ENCODE data around the gene TLR4. TPM values are rescaled to one million over a fixed set of nuclear protein-coding genes. Genes with fewer than 3 reads are reported as not detected.

TLR4 gene
- total and polyA plus RNA-seq, 8 donors, result 0.29 to 24.8 (median 3.1) TPM

DNA sequence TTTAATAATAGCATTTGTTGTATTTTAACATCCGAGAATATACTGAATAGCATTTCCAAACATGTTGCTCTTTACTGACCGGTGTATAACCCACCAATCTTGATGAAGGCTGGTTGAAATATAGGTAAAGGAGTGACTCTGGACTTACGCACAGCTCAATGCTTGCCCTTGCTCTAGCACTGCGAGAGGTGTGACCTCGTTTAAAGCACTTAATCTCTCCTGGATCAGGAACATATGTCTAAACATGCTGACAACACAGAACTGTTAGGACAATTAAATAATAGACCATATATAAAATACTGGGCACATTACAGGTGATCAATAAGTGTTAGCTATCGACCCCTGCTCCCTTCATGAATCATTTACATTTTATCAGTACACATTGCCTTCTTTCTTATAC is 28.3 kb downstream of the TLR4 start:
- no peak overlapping the region for H3K4me3 ChIP-seq
- H3K27ac ChIP-seq, result no peak overlapping the region
- TF ChIP-seq, protein P1, sequence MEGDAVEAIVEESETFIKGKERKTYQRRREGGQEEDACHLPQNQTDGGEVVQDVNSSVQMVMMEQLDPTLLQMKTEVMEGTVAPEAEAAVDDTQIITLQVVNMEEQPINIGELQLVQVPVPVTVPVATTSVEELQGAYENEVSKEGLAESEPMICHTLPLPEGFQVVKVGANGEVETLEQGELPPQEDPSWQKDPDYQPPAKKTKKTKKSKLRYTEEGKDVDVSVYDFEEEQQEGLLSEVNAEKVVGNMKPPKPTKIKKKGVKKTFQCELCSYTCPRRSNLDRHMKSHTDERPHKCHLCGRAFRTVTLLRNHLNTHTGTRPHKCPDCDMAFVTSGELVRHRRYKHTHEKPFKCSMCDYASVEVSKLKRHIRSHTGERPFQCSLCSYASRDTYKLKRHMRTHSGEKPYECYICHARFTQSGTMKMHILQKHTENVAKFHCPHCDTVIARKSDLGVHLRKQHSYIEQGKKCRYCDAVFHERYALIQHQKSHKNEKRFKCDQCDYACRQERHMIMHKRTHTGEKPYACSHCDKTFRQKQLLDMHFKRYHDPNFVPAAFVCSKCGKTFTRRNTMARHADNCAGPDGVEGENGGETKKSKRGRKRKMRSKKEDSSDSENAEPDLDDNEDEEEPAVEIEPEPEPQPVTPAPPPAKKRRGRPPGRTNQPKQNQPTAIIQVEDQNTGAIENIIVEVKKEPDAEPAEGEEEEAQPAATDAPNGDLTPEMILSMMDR (IDR thresholded peaks at IDR 0.05), result no peak
- TF ChIP-seq EP300 (IDR thresholded peaks at IDR 0.05) (no peak), POLR2A (IDR thresholded peaks at IDR 0.05) (no peak), POLR2AphosphoS5 (IDR thresholded peaks at IDR 0.05) (no peak)
- H3K4me1 ChIP-seq, result no peaks in the 10 kb centered on the region
- no peak for DNase-seq
- WGBS, 5 donors, result 59 to 71% (median 69%) methylated on average over 6 of the region's 6 CpGs
- no peaks in the 10 kb centered on the region for H3K9me3 ChIP-seq
- no peaks in the 10 kb centered on the region for H3K36me3 ChIP-seq
- no peaks in the 10 kb centered on the region for H3K27me3 ChIP-seq
- intact Hi-C loops (cut with DNase I; ENCODE audit: low total_unique reads), result no loop called here

DNA sequence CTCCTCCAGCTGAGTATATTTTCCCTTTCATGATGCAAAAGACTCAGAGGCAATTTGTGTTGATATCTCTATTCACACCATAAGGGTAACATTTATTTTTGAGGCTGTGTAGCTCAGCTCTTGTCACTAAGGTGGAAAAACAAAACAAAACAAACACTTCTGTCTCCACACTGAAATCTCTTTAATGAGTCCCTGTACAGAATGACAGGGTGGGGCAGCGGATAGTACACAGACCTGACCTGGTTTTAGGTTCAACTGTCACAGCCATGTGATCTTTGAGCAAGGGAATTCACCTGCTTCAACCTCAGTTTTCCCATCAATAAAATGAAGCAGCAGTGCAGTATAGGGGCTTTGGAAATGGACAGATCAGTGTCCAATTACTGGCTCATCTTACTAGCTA is 29.3 kb downstream of the TLR4 start:
- Histone ChIP-seq H3K9me3 (no peaks in the 10 kb centered on the region), H3K27ac (no peak overlapping the region), H3K27me3 (no peaks in the 10 kb centered on the region), H3K4me1 (no peaks in the 10 kb centered on the region), H3K4me3 (no peak overlapping the region), H3K36me3 (no peaks in the 10 kb centered on the region)
- DNase-seq, result peak in 1 of 2 donors; percentile 29
- WGBS, 5 donors, result 58 to 90% (median 70%) methylated on average over 1 of the region's 1 CpG
- intact Hi-C loops (cut with DNase I; ENCODE audit: low total_unique reads), result no loop called here
- TF ChIP-seq POLR2AphosphoS5 (IDR thresholded peaks at IDR 0.05), result no peak
- no peak for TF ChIP-seq EP300 (IDR thresholded peaks at IDR 0.05)
- TF ChIP-seq, protein P1 (IDR thresholded peaks at IDR 0.05), result no peak
- TF ChIP-seq POLR2A (IDR thresholded peaks at IDR 0.05), result no peak

DNA sequence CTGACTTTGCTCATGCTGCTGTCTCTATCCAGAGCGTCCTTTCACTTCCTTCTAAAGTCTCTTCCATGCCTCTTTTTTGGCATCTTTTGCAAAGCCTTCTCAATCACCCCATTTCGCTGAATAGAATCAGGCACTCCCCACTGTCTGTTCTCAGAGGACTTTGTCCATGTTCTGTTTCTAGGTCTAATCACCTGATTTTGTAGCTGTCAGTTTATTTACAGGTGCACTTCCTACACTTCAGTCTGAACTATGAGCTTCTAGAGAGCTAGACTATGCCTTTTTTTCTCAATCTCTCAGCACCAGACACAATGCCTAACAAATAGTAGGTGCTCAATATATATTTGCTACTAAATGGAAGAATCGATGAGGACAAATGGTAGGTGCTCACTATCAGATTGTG is 29.9 kb downstream of the TLR4 start:
- WGBS, 5 donors, result 89 to 97% (median 92%) methylated on average over 3 of the region's 3 CpGs
- no peaks in the 10 kb centered on the region for H3K27me3 ChIP-seq
- TF ChIP-seq POLR2AphosphoS5 (IDR thresholded peaks at IDR 0.05), result no peak
- TF ChIP-seq, protein P1 (IDR thresholded peaks at IDR 0.05), result no peak
- no peak for TF ChIP-seq EP300 (IDR thresholded peaks at IDR 0.05)
- no peak for TF ChIP-seq POLR2A (IDR thresholded peaks at IDR 0.05)
- H3K9me3 ChIP-seq, result no peaks in the 10 kb centered on the region
- H3K4me3 ChIP-seq, result no peak overlapping the region
- DNase-seq, result no peak
- H3K27ac ChIP-seq, result no peak overlapping the region
- H3K36me3 ChIP-seq, result no peaks in the 10 kb centered on the region
- H3K4me1 ChIP-seq, result no peaks in the 10 kb centered on the region
- intact Hi-C loops (cut with DNase I; ENCODE audit: low total_unique reads), result no loop called here

DNA sequence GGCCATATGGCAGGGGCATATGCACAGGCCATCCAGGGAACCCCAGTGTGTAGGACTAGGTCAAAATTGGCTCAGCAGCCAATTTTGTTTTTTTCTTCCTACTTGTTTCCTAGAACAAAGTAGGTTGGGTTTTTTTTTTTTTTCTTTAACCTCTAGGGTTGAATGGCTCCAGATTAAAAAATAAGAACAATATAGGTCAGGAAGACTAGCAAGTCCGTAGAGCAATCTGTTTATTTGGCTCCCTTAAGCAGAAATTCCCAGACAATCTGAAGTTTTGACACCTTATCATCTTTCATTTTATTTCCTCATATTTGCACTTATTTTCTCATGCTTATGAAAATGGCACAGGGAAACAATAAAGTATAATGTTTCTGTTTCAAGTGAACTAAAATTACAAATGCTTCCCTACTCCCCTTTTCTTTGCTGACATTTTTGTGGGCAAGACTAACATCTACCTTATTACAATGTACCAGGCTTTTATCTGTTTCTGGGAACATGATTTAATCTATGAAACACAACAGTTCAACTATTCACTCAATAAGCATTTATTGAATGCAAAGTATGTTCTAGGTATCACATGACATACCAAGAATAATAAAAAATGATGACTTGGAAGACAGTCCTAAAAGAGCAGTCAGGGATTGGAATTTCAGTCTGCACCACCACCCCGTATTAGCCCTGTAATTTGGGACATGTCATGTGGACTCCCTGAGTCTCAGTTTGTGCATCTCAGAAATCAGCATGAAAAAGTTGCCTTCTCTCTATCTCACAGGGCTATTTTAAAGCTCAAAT is 30.5 kb downstream of the TLR4 start:
- intact Hi-C loops (cut with DNase I; ENCODE audit: low total_unique reads), result no loop called here
- WGBS, 5 donors, result 52 to 70% (median 57%) methylated on average over 2 of the region's 2 CpGs
- no peak for DNase-seq
- no peak for TF ChIP-seq POLR2A (IDR thresholded peaks at IDR 0.05)
- no peak for TF ChIP-seq POLR2AphosphoS5 (IDR thresholded peaks at IDR 0.05)
- no peak for TF ChIP-seq EP300 (IDR thresholded peaks at IDR 0.05)
- TF ChIP-seq, protein P1 (IDR thresholded peaks at IDR 0.05), result no peak
- H3K4me3 ChIP-seq, result no peak overlapping the region
- H3K27ac ChIP-seq, result no peak overlapping the region
- no peaks in the 10 kb centered on the region for H3K4me1 ChIP-seq
- no peaks in the 10 kb centered on the region for H3K27me3 ChIP-seq
- H3K36me3 ChIP-seq, result no peaks in the 10 kb centered on the region
- no peaks in the 10 kb centered on the region for H3K9me3 ChIP-seq

Measured in stomach (tissue), 9 donors.